B cell (primary cell): ENCODE measurements around the gene SYNGAP1.
"Not testable (repeated sequence)": the region's sequence is repeated elsewhere in the genome, so short reads cannot be mapped to it uniquely, and the experiment has no call there.

Experiments
- EZH2 ChIP-seq: IDR thresholded peaks from 2 replicates; pipeline ENCODE4 v1.6.1; 2012; ENCODE audit warnings: borderline replicate concordance, low read depth, mild to moderate bottlenecking, moderate library complexity, low read length; ENCODE audit not compliant: insufficient read depth, poor library complexity, severe bottlenecking
- TF ChIP-seq, protein P1 (sequence below): fragments of 200-600 bp; IDR thresholded peaks from one replicate; pipeline ENCODE4 v1.8.0; 2022; ENCODE audit warnings: antibody characterized with exemption, mild to moderate bottlenecking

DNA sequence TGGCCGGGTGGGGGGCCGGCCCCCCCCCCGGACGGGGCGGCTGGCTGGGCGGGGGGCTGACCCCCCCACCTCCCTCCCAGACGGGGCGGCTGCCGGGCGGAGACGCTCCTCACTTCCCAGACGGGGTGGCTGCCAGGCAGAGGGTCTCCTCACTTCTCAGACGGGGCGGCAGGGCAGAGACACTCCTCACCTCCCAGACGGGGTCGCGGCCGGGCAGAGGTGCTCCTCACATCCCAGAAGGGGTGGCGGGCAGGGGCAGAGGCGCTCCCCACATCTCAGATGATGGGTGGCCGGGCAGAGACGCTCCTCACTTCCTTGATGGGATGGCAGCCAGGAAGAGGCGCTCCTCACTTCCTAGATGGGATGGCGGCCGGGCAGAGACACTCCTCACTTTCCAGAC is 65.8 kb downstream of the SYNGAP1 start:
- TF ChIP-seq, protein P1, sequence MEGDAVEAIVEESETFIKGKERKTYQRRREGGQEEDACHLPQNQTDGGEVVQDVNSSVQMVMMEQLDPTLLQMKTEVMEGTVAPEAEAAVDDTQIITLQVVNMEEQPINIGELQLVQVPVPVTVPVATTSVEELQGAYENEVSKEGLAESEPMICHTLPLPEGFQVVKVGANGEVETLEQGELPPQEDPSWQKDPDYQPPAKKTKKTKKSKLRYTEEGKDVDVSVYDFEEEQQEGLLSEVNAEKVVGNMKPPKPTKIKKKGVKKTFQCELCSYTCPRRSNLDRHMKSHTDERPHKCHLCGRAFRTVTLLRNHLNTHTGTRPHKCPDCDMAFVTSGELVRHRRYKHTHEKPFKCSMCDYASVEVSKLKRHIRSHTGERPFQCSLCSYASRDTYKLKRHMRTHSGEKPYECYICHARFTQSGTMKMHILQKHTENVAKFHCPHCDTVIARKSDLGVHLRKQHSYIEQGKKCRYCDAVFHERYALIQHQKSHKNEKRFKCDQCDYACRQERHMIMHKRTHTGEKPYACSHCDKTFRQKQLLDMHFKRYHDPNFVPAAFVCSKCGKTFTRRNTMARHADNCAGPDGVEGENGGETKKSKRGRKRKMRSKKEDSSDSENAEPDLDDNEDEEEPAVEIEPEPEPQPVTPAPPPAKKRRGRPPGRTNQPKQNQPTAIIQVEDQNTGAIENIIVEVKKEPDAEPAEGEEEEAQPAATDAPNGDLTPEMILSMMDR = not testable (repeated sequence)
- TF ChIP-seq EZH2 = not testable (repeated sequence)
